ENCODE data around the gene POGK.

The POGK gene

GRCh38 chr1:166848193-166848592 lies 8.9 kb downstream of the POGK start:
- Mint-ChIP-seq H3K27me3 (ENCODE audit: low read depth) (no peaks in the 10 kb centered on the region), H3K27ac (no peak overlapping the region), H3K4me1 (peaks cover 32% of the 10 kb centered on the region), H3K36me3 (ENCODE audit: low read depth) (peaks cover 89% of the 10 kb centered on the region), H3K4me3 (no peak overlapping the region), H3K9me3 (no peaks in the 10 kb centered on the region)
- no peak for TF ChIP-seq CTCF (IDR thresholded peaks at IDR 0.05; ENCODE audit: unreplicated experiment in 3 of 3)

- Mint-ChIP-seq H3K27me3 (ENCODE audit: low read depth) (no peaks in the 10 kb centered on the region), H3K9me3 (no peaks in the 10 kb centered on the region), H3K4me3 (no peak overlapping the region), H3K36me3 (ENCODE audit: low read depth) (peaks cover 89% of the 10 kb centered on the region), H3K4me1 (peaks cover 23% of the 10 kb centered on the region), H3K27ac (no peak overlapping the region)
- TF ChIP-seq CTCF (IDR thresholded peaks at IDR 0.05; ENCODE audit: unreplicated experiment in 3 of 3) = no peak
Measured at GRCh38 chr1:166849135-166849534, 9.9 kb downstream of the POGK start.

GRCh38 chr1:166852918-166853317 lies 13.6 kb downstream of the POGK start:
- Mint-ChIP-seq H3K4me1 (peaks cover 4% of the 10 kb centered on the region), H3K27me3 (ENCODE audit: low read depth) (no peaks in the 10 kb centered on the region), H3K9me3 (no peaks in the 10 kb centered on the region), H3K27ac (no peak overlapping the region), H3K4me3 (no peak overlapping the region), H3K36me3 (ENCODE audit: low read depth) (peaks cover 86% of the 10 kb centered on the region)
- TF ChIP-seq CTCF (IDR thresholded peaks at IDR 0.05; ENCODE audit: unreplicated experiment in 3 of 3) = no peak

- Mint-ChIP-seq H3K27me3 (ENCODE audit: low read depth) (no peaks in the 10 kb centered on the region), H3K4me3 (no peak overlapping the region), H3K4me1 (peaks cover 4% of the 10 kb centered on the region), H3K27ac (no peak overlapping the region), H3K36me3 (ENCODE audit: low read depth) (peaks cover 82% of the 10 kb centered on the region), H3K9me3 (no peaks in the 10 kb centered on the region)
- no peak for TF ChIP-seq CTCF (IDR thresholded peaks at IDR 0.05; ENCODE audit: unreplicated experiment in 3 of 3)
Measured at GRCh38 chr1:166855558-166855957, 16.3 kb downstream of the POGK start.

- H3K4me1 Mint-ChIP-seq = no peaks in the 10 kb centered on the region
- TF ChIP-seq CTCF (IDR thresholded peaks at IDR 0.05; ENCODE audit: unreplicated experiment in 3 of 3) = no peak
- H3K36me3 Mint-ChIP-seq (ENCODE audit: low read depth) = peaks cover 72% of the 10 kb centered on the region
- H3K4me3 Mint-ChIP-seq = no peak overlapping the region
- H3K27me3 Mint-ChIP-seq (ENCODE audit: low read depth) = no peaks in the 10 kb centered on the region
- H3K9me3 Mint-ChIP-seq = no peaks in the 10 kb centered on the region
- no peak overlapping the region for H3K27ac Mint-ChIP-seq
Measured at GRCh38 chr1:166857995-166858394, 18.7 kb downstream of the POGK start.

GRCh38 chr1:166858726-166859419 lies 19.6 kb downstream of the POGK start:
- H3K27me3 Mint-ChIP-seq (ENCODE audit: low read depth) = no peaks in the 10 kb centered on the region
- no peak overlapping the region for H3K4me3 Mint-ChIP-seq
- no peak for TF ChIP-seq CTCF (IDR thresholded peaks at IDR 0.05; ENCODE audit: unreplicated experiment in 3 of 3)
- no peaks in the 10 kb centered on the region for H3K4me1 Mint-ChIP-seq
- H3K36me3 Mint-ChIP-seq (ENCODE audit: low read depth) = peaks cover 72% of the 10 kb centered on the region
- no peaks in the 10 kb centered on the region for H3K9me3 Mint-ChIP-seq
- H3K27ac Mint-ChIP-seq = no peak overlapping the region
